HCT116 (cell line): Measurements from ENCODE around the gene SMTNL2. TPM values are rescaled to one million over a fixed set of nuclear protein-coding genes. Genes with fewer than 3 reads are reported as not detected.

Source experiments
- ATAC-seq: fragments of 200-7000 bp; cut with Tn5 transposase; 2 replicates; pipeline ENCODE4 v1.9.1; 2020; ENCODE audit warnings: mild to moderate bottlenecking, moderate library complexity
- BruUV-seq: library from RNA; stranded (reverse); fragments of 400-500 nt; replicated peaks from 2 replicates; lab custom pipeline; 2021; lab: Mats Ljungman, UMichigan
- CTCF ChIA-PET: fragments of 300-600 bp; sonication (Branson Sonifier 250); formaldehyde crosslinking; loops from one replicate; lab custom pipeline; 2021; ENCODE audit warnings: antibody characterized with exemption; lab: Charles Lee
- POLR2A ChIA-PET: fragments of 300-600, 350-600 bp; sonication (Branson Sonifier 250); formaldehyde crosslinking; loops from one replicate; lab custom pipeline; 2021; ENCODE audit warnings: antibody characterized with exemption; lab: Charles Lee
- RAD21 ChIA-PET, 2 experiments: fragments of 300-600 bp; sonication (Branson Sonifier 250); formaldehyde crosslinking; loops; one replicate each; lab custom pipeline; 2023; ENCODE audit warnings: low total read pairs in 2 of 2; ENCODE audit not compliant: uncharacterized antibody in 2 of 2, unreplicated experiment in 2 of 2, low non-redundant PET in 1 of 2; lab: Charles Lee
- DNase-seq: peaks from one replicate; pipeline ENCODE4 v3.0.0-alpha.2; 2010; ENCODE audit warnings: low read depth, low spot score
- H2AFZ ChIP-seq: fragments of 200-600 bp; shearing (Covaris generic), sonication (generic); 2 replicates; pipeline ENCODE4 v1.6.1; 2017; ENCODE audit warnings: low read depth, mixed run types, mixed read lengths, antibody characterized with exemption, low read length; ENCODE audit not compliant: poor library complexity, severe bottlenecking
- H3K27ac ChIP-seq: 2 replicates; pipeline ENCODE4 v1.5.1; 2012; ENCODE audit warnings: low read depth, low read length
- H3K27me3 ChIP-seq: fragments of 200-600 bp; sonication (generic); 2 replicates; pipeline ENCODE4 v1.6.1; 2016; ENCODE audit warnings: mixed run types, low read length, mixed read lengths; ENCODE audit not compliant: insufficient read depth
- H3K36me3 ChIP-seq, 2 experiments: fragments of 200-500 bp in 1 of 2; fragments of 200-600 bp in 1 of 2; sonication (Bioruptor generic) in 1 of 2; sonication (generic) in 1 of 2; 2 replicates each; pipeline versions ENCODE4 v1.5.1 to v1.6.1; 2014 to 2016; ENCODE audit warnings: low read length in 2 of 2, inconsistent platforms in 1 of 2, mixed read lengths in 1 of 2, mixed run types in 1 of 2; ENCODE audit not compliant: insufficient read depth in 2 of 2, control insufficient read depth in 1 of 2
- H3K4me1 ChIP-seq, 2 experiments: fragments of 200-600 bp in 1 of 2; sonication (generic) in 1 of 2; 2 replicates each; pipeline versions ENCODE4 v1.5.1 to v1.6.1; 2012 to 2017; ENCODE audit warnings: low read length in 2 of 2, inconsistent platforms in 1 of 2, mild to moderate bottlenecking in 1 of 2, mixed read lengths in 1 of 2, mixed run types in 1 of 2, moderate library complexity in 1 of 2; ENCODE audit not compliant: insufficient read depth in 2 of 2, control insufficient read depth in 1 of 2
- H3K4me2 ChIP-seq: fragments of 200-600 bp; sonication (generic); 2 replicates; pipeline ENCODE4 v1.6.1; 2017; ENCODE audit warnings: mixed run types, low read length, mixed read lengths
- H3K4me3 ChIP-seq, 2 experiments: fragments of 200-600 bp in 1 of 2; sonication (generic) in 1 of 2; replicated peaks in 1 of 2; 2 replicates each; pipeline ENCODE4 v1.5.1; 2011 to 2016; ENCODE audit warnings: low read length in 2 of 2, control low read depth in 1 of 2, low read depth in 1 of 2, mild to moderate bottlenecking in 1 of 2, mixed read lengths in 1 of 2, mixed run types in 1 of 2
- H3K79me2 ChIP-seq: fragments of 200-600 bp; sonication (generic); 2 replicates; pipeline ENCODE4 v1.6.1; 2017; ENCODE audit warnings: mild to moderate bottlenecking, mixed run types, low read length, moderate library complexity, mixed read lengths; ENCODE audit not compliant: insufficient read depth
- H3K9ac ChIP-seq: fragments of 200-600 bp; sonication (generic); 2 replicates; pipeline ENCODE4 v1.6.1; 2016; ENCODE audit warnings: low read length, mixed read lengths
- H3K9me2 ChIP-seq: fragments of 200-600 bp; sonication (generic), shearing (Covaris generic); 2 replicates; pipeline ENCODE4 v1.6.1; 2017; ENCODE audit warnings: mixed run types, mild to moderate bottlenecking, moderate library complexity; ENCODE audit not compliant: insufficient read depth
- H3K9me3 ChIP-seq, 2 experiments: fragments of 200-500 bp in 1 of 2; fragments of 200-600 bp in 1 of 2; sonication (Bioruptor generic) in 1 of 2; sonication (generic) in 1 of 2; 2 replicates each; pipeline ENCODE4 v1.6.1; 2014 to 2017; ENCODE audit warnings: low read length in 2 of 2, mixed read lengths in 2 of 2, inconsistent platforms in 1 of 2, low read depth in 1 of 2, mild to moderate bottlenecking in 1 of 2, mixed run types in 1 of 2, moderate library complexity in 1 of 2; ENCODE audit not compliant: control insufficient read depth in 1 of 2, insufficient read depth in 1 of 2
- H4K20me1 ChIP-seq: fragments of 200-600 bp; sonication (generic), shearing (Covaris generic); 2 replicates; pipeline ENCODE4 v1.6.1; 2017; ENCODE audit warnings: mixed run types, mild to moderate bottlenecking, moderate library complexity; ENCODE audit not compliant: insufficient read depth
- CEBPB ChIP-seq: IDR thresholded peaks from 2 replicates; pipeline ENCODE4 v1.6.1; 2012; ENCODE audit warnings: low read depth
- ELF1 ChIP-seq: IDR thresholded peaks from 2 replicates; pipeline ENCODE4 v1.6.1; 2012; ENCODE audit warnings: low read depth, borderline replicate concordance
- EZH2 ChIP-seq: fragments of 200-600 bp; sonication (generic); IDR thresholded peaks from 2 replicates; pipeline ENCODE4 v1.6.1; 2017; ENCODE audit warnings: antibody characterized with exemption, mixed run types
- EZH2phosphoT487 ChIP-seq: fragments of 200-600 bp; IDR thresholded peaks from 2 replicates; pipeline ENCODE4 v1.6.1; 2018; ENCODE audit warnings: antibody characterized with exemption, borderline replicate concordance
- FOSL1 ChIP-seq: IDR thresholded peaks from 2 replicates; pipeline ENCODE4 v1.6.1; 2012; ENCODE audit warnings: low read depth
- JUND ChIP-seq: IDR thresholded peaks from 2 replicates; pipeline ENCODE4 v1.6.1; 2012
- POLR2AphosphoS5 ChIP-seq: IDR thresholded peaks from 2 replicates; pipeline ENCODE4 v1.6.1; 2011; ENCODE audit warnings: mild to moderate bottlenecking, low read depth, low read length, moderate library complexity
- SIN3A ChIP-seq: IDR thresholded peaks from 2 replicates; pipeline ENCODE4 v1.6.1; 2012; ENCODE audit warnings: low read depth
- SP1 ChIP-seq: IDR thresholded peaks from 2 replicates; pipeline ENCODE4 v1.6.1; 2012; ENCODE audit warnings: low read depth
- SRF ChIP-seq: IDR thresholded peaks from 2 replicates; pipeline ENCODE4 v1.6.1; 2012; ENCODE audit warnings: low read depth
- YY1 ChIP-seq: IDR thresholded peaks from 2 replicates; pipeline ENCODE4 v1.6.1; 2011; ENCODE audit warnings: low read length, low read depth, moderate library complexity, mild to moderate bottlenecking; ENCODE audit not compliant: insufficient replicate concordance; ENCODE audit errors: extremely low read depth
- ZFX ChIP-seq: fragments of 450-650 bp; IDR thresholded peaks from 2 replicates; pipeline ENCODE4 v1.6.1; 2017
- ZNF274 ChIP-seq: fragments of 200-500 bp; sonication (Bioruptor generic); IDR thresholded peaks from 2 replicates; pipeline ENCODE4 v1.6.1; 2014; ENCODE audit warnings: mild to moderate bottlenecking, low read depth, low read length, inconsistent platforms
- intact Hi-C: fragments of 100-400 bp; cut with micrococcal nuclease; formaldehyde crosslinking; loops from 2 replicates; pipeline ENCODE4 v1.10.0; 2022
- total RNA-seq: library from RNA; stranded (reverse); gene quantifications from one replicate; pipeline ENCODE4 v1.2.1, GENCODE V29; 2021; ENCODE audit not compliant: unreplicated experiment
- TF ChIP-seq, protein P1 (sequence below): IDR thresholded peaks from 2 replicates; pipeline ENCODE4 v1.6.1; 2012
- TF ChIP-seq, protein P2 (sequence below): IDR thresholded peaks from 2 replicates; pipeline ENCODE4 v1.6.1; 2012
- TF ChIP-seq, protein P3 (sequence below): IDR thresholded peaks from 2 replicates; pipeline ENCODE4 v1.6.1; 2011; ENCODE audit warnings: mild to moderate bottlenecking, low read length, moderate library complexity; ENCODE audit not compliant: insufficient replicate concordance; ENCODE audit errors: extremely low read depth
- TF ChIP-seq, protein P4 (sequence below): IDR thresholded peaks from 2 replicates; pipeline ENCODE4 v1.6.1; 2012; ENCODE audit warnings: low read depth

The SMTNL2 gene
- total RNA-seq, 1 experiment from 2014 or later: 2.3 TPM

DNA sequence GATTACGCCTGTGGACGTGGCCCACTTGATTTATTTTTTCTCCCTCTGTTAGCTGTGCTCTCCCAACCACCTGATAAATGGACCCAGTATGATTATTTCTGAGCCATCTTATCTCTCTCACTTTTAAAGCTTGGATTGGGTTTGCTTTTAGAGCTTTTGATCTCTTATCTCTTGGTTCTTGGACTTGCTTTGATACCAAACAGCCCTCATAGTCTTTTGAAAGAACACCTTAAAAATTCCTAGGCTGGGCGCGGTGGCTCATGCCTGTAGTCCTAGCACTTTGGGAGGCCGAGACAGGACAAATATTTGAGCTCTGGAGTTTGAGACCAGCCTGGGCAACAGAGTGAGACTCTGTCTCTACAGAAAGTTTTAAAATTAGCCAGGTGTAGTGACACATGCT, 25.8 kb downstream of the SMTNL2 start (continued):
- TF ChIP-seq, protein P1, sequence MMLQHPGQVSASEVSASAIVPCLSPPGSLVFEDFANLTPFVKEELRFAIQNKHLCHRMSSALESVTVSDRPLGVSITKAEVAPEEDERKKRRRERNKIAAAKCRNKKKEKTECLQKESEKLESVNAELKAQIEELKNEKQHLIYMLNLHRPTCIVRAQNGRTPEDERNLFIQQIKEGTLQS: no peak
- no peak for TF ChIP-seq ELF1
- no peak for TF ChIP-seq SP1
- TF ChIP-seq, protein P2, sequence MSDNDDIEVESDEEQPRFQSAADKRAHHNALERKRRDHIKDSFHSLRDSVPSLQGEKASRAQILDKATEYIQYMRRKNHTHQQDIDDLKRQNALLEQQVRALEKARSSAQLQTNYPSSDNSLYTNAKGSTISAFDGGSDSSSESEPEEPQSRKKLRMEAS: no peak
- no peak for TF ChIP-seq ZFX

DNA sequence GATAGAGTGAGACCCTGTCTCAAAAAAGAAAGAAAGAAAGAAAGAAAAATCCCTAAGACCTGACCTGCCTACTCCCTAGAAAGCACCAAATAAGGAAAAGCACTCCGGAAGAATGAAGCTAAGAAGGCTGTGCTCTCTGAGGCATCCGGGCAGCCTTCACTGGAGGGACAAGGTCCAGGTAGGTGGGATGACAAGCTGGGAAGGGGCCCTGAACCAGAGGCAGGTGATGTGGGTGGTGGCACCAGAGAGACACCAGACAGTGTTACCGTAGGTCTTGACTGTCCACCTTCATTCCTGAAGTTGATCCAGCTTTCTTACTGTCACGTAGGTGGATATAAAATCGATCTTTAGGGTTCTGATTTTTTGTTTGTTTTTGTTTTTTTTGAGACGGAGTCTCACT, 26.3 kb downstream of the SMTNL2 start:
- no peaks in the 10 kb centered on the region for H3K4me1 ChIP-seq
- RAD21 ChIA-PET: no interaction called here
- H3K4me2 ChIP-seq: no peak overlapping the region
- no peaks in the 10 kb centered on the region for H3K27me3 ChIP-seq
- ATAC-seq: no peak
- no peaks in the 10 kb centered on the region for H3K36me3 ChIP-seq
- H4K20me1 ChIP-seq: no peaks in the 10 kb centered on the region
- no peak overlapping the region for H2AFZ ChIP-seq
- intact Hi-C loops: no loop called here
- POLR2A ChIA-PET: no interaction called here
- TF ChIP-seq ZNF274 (no peak), YY1 (no peak), CEBPB (no peak), ZFX (no peak), FOSL1 (no peak), SP1 (no peak), EZH2 (no peak), EZH2phosphoT487 (no peak), JUND (no peak), SRF (no peak), POLR2AphosphoS5 (no peak), SIN3A (no peak)
- TF ChIP-seq, protein P3, sequence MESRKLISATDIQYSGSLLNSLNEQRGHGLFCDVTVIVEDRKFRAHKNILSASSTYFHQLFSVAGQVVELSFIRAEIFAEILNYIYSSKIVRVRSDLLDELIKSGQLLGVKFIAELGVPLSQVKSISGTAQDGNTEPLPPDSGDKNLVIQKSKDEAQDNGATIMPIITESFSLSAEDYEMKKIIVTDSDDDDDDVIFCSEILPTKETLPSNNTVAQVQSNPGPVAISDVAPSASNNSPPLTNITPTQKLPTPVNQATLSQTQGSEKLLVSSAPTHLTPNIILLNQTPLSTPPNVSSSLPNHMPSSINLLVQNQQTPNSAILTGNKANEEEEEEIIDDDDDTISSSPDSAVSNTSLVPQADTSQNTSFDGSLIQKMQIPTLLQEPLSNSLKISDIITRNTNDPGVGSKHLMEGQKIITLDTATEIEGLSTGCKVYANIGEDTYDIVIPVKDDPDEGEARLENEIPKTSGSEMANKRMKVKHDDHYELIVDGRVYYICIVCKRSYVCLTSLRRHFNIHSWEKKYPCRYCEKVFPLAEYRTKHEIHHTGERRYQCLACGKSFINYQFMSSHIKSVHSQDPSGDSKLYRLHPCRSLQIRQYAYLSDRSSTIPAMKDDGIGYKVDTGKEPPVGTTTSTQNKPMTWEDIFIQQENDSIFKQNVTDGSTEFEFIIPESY: no peak
- TF ChIP-seq, protein P2: no peak
- TF ChIP-seq, protein P4, sequence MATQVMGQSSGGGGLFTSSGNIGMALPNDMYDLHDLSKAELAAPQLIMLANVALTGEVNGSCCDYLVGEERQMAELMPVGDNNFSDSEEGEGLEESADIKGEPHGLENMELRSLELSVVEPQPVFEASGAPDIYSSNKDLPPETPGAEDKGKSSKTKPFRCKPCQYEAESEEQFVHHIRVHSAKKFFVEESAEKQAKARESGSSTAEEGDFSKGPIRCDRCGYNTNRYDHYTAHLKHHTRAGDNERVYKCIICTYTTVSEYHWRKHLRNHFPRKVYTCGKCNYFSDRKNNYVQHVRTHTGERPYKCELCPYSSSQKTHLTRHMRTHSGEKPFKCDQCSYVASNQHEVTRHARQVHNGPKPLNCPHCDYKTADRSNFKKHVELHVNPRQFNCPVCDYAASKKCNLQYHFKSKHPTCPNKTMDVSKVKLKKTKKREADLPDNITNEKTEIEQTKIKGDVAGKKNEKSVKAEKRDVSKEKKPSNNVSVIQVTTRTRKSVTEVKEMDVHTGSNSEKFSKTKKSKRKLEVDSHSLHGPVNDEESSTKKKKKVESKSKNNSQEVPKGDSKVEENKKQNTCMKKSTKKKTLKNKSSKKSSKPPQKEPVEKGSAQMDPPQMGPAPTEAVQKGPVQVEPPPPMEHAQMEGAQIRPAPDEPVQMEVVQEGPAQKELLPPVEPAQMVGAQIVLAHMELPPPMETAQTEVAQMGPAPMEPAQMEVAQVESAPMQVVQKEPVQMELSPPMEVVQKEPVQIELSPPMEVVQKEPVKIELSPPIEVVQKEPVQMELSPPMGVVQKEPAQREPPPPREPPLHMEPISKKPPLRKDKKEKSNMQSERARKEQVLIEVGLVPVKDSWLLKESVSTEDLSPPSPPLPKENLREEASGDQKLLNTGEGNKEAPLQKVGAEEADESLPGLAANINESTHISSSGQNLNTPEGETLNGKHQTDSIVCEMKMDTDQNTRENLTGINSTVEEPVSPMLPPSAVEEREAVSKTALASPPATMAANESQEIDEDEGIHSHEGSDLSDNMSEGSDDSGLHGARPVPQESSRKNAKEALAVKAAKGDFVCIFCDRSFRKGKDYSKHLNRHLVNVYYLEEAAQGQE: no peak
- TF ChIP-seq, protein P1: no peak
- TF ChIP-seq, all 23 proteins: peak for 0
- no peak for DNase-seq
- CTCF ChIA-PET: interaction anchor here (0.6 kb wide), 1 partner anchor 19 kb away, joined by 4 read pairs; no protein-coding TSS in a partner anchor
- Histone ChIP-seq H3K27ac (no peak overlapping the region), H3K79me2 (no peaks in the 10 kb centered on the region), H3K4me3 (no peak overlapping the region), H3K9me2 (no peaks in the 10 kb centered on the region), H3K9me3 (no peaks in the 10 kb centered on the region), H3K9ac (no peak overlapping the region)
- BruUV-seq: no TSS peak
